Upper lobe of left lung (tissue), 4 donors: ENCODE measurements around the gene STIP1.

Experiments
- CTCF ChIP-seq, 6 experiments: fragments of 450-650 bp in 4 of 6; fragments of 200-600 bp in 2 of 6; sonication (generic) in 2 of 6; IDR thresholded peaks; one replicate each; pipeline ENCODE4 v1.5.1; 2016 to 2019; ENCODE audit warnings: antibody characterized with exemption in 6 of 6
- EP300 ChIP-seq, 4 donors: sonication (generic); formaldehyde crosslinking; IDR thresholded peaks; one replicate each; pipeline ENCODE4 v1.5.1; 2017; ENCODE audit warnings: antibody characterized with exemption in 4 of 4, control low read depth in 2 of 4
- POLR2A ChIP-seq, 4 donors: fragments of 450-650 bp; IDR thresholded peaks; one replicate each; pipeline ENCODE4 v1.5.1; 2016 to 2017; ENCODE audit warnings: antibody characterized with exemption in 4 of 4, mild to moderate bottlenecking in 2 of 4

GRCh38 chr11:64180891-64181290, 5.1 kb upstream of the STIP1 start:
- TF ChIP-seq CTCF (IDR thresholded peaks at IDR 0.05), result no peak
- no peak for TF ChIP-seq POLR2A (IDR thresholded peaks at IDR 0.05)
- no peak for TF ChIP-seq EP300 (IDR thresholded peaks at IDR 0.05)
